Measurements from ENCODE around the gene ARHGAP15.

Gene ARHGAP15

GRCh38 chr2:143121079-143121478, 8.1 kb upstream of the ARHGAP15 start:
- Histone ChIP-seq H3K27ac (ENCODE audit: low read length) (no peak overlapping the region), H3K36me3 (ENCODE audit: control insufficient read depth, insufficient read depth, low read length) (no peaks in the 10 kb centered on the region), H3K9me3 (ENCODE audit: control insufficient read depth, insufficient read depth, low read length) (no peaks in the 10 kb centered on the region), H3K27me3 (ENCODE audit: control insufficient read depth, insufficient read depth, low read length) (no peaks in the 10 kb centered on the region), H3K4me3 (ENCODE audit: low read length) (no peak overlapping the region), H3K4me1 (ENCODE audit: control insufficient read depth, insufficient read depth, low read length) (no peaks in the 10 kb centered on the region)
- DNase-seq (ENCODE audit: low read depth, low spot score), result no peak
- WGBS (ENCODE audit: insufficient coverage, insufficient read length), result no CpG with 5 or more reads among the region's 1 CpG

- no peak for DNase-seq (ENCODE audit: low read depth, low spot score)
- no peaks in the 10 kb centered on the region for H3K36me3 ChIP-seq (ENCODE audit: control insufficient read depth, insufficient read depth, low read length)
- H3K4me3 ChIP-seq (ENCODE audit: low read length), result no peak overlapping the region
- no peaks in the 10 kb centered on the region for H3K27me3 ChIP-seq (ENCODE audit: control insufficient read depth, insufficient read depth, low read length)
- H3K4me1 ChIP-seq (ENCODE audit: control insufficient read depth, insufficient read depth, low read length), result no peaks in the 10 kb centered on the region
- no peaks in the 10 kb centered on the region for H3K9me3 ChIP-seq (ENCODE audit: control insufficient read depth, insufficient read depth, low read length)
- H3K27ac ChIP-seq (ENCODE audit: low read length), result no peak overlapping the region
- no CpG with 5 or more reads among the region's 2 CpGs for WGBS (ENCODE audit: insufficient coverage, insufficient read length)
Measured at GRCh38 chr2:143121957-143122356, 7.3 kb upstream of the ARHGAP15 start.

- Histone ChIP-seq H3K27me3 (ENCODE audit: control insufficient read depth, insufficient read depth, low read length) (no peaks in the 10 kb centered on the region), H3K4me1 (ENCODE audit: control insufficient read depth, insufficient read depth, low read length) (no peaks in the 10 kb centered on the region), H3K27ac (ENCODE audit: low read length) (no peak overlapping the region), H3K36me3 (ENCODE audit: control insufficient read depth, insufficient read depth, low read length) (no peaks in the 10 kb centered on the region), H3K4me3 (ENCODE audit: low read length) (no peak overlapping the region), H3K9me3 (ENCODE audit: control insufficient read depth, insufficient read depth, low read length) (no peaks in the 10 kb centered on the region)
- no CpG with 5 or more reads among the region's 4 CpGs for WGBS (ENCODE audit: insufficient coverage, insufficient read length)
- DNase-seq (ENCODE audit: low read depth, low spot score), result no peak
Measured at GRCh38 chr2:143123911-143124310, 5.3 kb upstream of the ARHGAP15 start.

GRCh38 chr2:143124445-143124844, 4.8 kb upstream of the ARHGAP15 start:
- Histone ChIP-seq H3K36me3 (ENCODE audit: control insufficient read depth, insufficient read depth, low read length) (no peaks in the 10 kb centered on the region), H3K27me3 (ENCODE audit: control insufficient read depth, insufficient read depth, low read length) (no peaks in the 10 kb centered on the region), H3K27ac (ENCODE audit: low read length) (no peak overlapping the region), H3K9me3 (ENCODE audit: control insufficient read depth, insufficient read depth, low read length) (no peaks in the 10 kb centered on the region), H3K4me3 (ENCODE audit: low read length) (no peak overlapping the region), H3K4me1 (ENCODE audit: control insufficient read depth, insufficient read depth, low read length) (no peaks in the 10 kb centered on the region)
- no CpG with 5 or more reads among the region's 2 CpGs for WGBS (ENCODE audit: insufficient coverage, insufficient read length)
- DNase-seq (ENCODE audit: low read depth, low spot score), result no peak

GRCh38 chr2:143125717-143126116, 3.5 kb upstream of the ARHGAP15 start:
- no peaks in the 10 kb centered on the region for H3K36me3 ChIP-seq (ENCODE audit: control insufficient read depth, insufficient read depth, low read length)
- DNase-seq (ENCODE audit: low read depth, low spot score), result no peak
- no peak overlapping the region for H3K4me3 ChIP-seq (ENCODE audit: low read length)
- H3K27ac ChIP-seq (ENCODE audit: low read length), result no peak overlapping the region
- no peaks in the 10 kb centered on the region for H3K27me3 ChIP-seq (ENCODE audit: control insufficient read depth, insufficient read depth, low read length)
- no CpG with 5 or more reads among the region's 2 CpGs for WGBS (ENCODE audit: insufficient coverage, insufficient read length)
- no peaks in the 10 kb centered on the region for H3K4me1 ChIP-seq (ENCODE audit: control insufficient read depth, insufficient read depth, low read length)
- H3K9me3 ChIP-seq (ENCODE audit: control insufficient read depth, insufficient read depth, low read length), result no peaks in the 10 kb centered on the region

- Histone ChIP-seq H3K27me3 (ENCODE audit: control insufficient read depth, insufficient read depth, low read length) (no peaks in the 10 kb centered on the region), H3K9me3 (ENCODE audit: control insufficient read depth, insufficient read depth, low read length) (no peaks in the 10 kb centered on the region), H3K27ac (ENCODE audit: low read length) (no peak overlapping the region), H3K4me1 (ENCODE audit: control insufficient read depth, insufficient read depth, low read length) (no peaks in the 10 kb centered on the region), H3K36me3 (ENCODE audit: control insufficient read depth, insufficient read depth, low read length) (no peaks in the 10 kb centered on the region), H3K4me3 (ENCODE audit: low read length) (no peak overlapping the region)
- no peak for DNase-seq (ENCODE audit: low read depth, low spot score)
- WGBS (ENCODE audit: insufficient coverage, insufficient read length), result no CpG with 5 or more reads among the region's 2 CpGs
Measured at GRCh38 chr2:143132355-143132754, 3.1 kb downstream of the ARHGAP15 start.

- Histone ChIP-seq H3K27ac (ENCODE audit: low read length) (no peak overlapping the region), H3K36me3 (ENCODE audit: control insufficient read depth, insufficient read depth, low read length) (no peaks in the 10 kb centered on the region), H3K9me3 (ENCODE audit: control insufficient read depth, insufficient read depth, low read length) (no peaks in the 10 kb centered on the region), H3K4me1 (ENCODE audit: control insufficient read depth, insufficient read depth, low read length) (no peaks in the 10 kb centered on the region), H3K4me3 (ENCODE audit: low read length) (no peak overlapping the region), H3K27me3 (ENCODE audit: control insufficient read depth, insufficient read depth, low read length) (no peaks in the 10 kb centered on the region)
- DNase-seq (ENCODE audit: low read depth, low spot score), result no peak
- WGBS (ENCODE audit: insufficient coverage, insufficient read length), result 100% methylated on average over 1 of the region's 2 CpGs
Measured at GRCh38 chr2:143133783-143134182, 4.6 kb downstream of the ARHGAP15 start.

GRCh38 chr2:143138292-143138691, 9.1 kb downstream of the ARHGAP15 start:
- H3K36me3 ChIP-seq (ENCODE audit: control insufficient read depth, insufficient read depth, low read length), result no peaks in the 10 kb centered on the region
- no peak overlapping the region for H3K27ac ChIP-seq (ENCODE audit: low read length)
- no peaks in the 10 kb centered on the region for H3K27me3 ChIP-seq (ENCODE audit: control insufficient read depth, insufficient read depth, low read length)
- no peak overlapping the region for H3K4me3 ChIP-seq (ENCODE audit: low read length)
- H3K4me1 ChIP-seq (ENCODE audit: control insufficient read depth, insufficient read depth, low read length), result no peaks in the 10 kb centered on the region
- no peaks in the 10 kb centered on the region for H3K9me3 ChIP-seq (ENCODE audit: control insufficient read depth, insufficient read depth, low read length)
- no CpG with 5 or more reads among the region's 3 CpGs for WGBS (ENCODE audit: insufficient coverage, insufficient read length)
- DNase-seq (ENCODE audit: low read depth, low spot score), result no peak

- no peaks in the 10 kb centered on the region for H3K36me3 ChIP-seq (ENCODE audit: control insufficient read depth, insufficient read depth, low read length)
- no peak overlapping the region for H3K4me3 ChIP-seq (ENCODE audit: low read length)
- H3K4me1 ChIP-seq (ENCODE audit: control insufficient read depth, insufficient read depth, low read length), result no peaks in the 10 kb centered on the region
- no peaks in the 10 kb centered on the region for H3K9me3 ChIP-seq (ENCODE audit: control insufficient read depth, insufficient read depth, low read length)
- no peak for DNase-seq (ENCODE audit: low read depth, low spot score)
- no peak overlapping the region for H3K27ac ChIP-seq (ENCODE audit: low read length)
- H3K27me3 ChIP-seq (ENCODE audit: control insufficient read depth, insufficient read depth, low read length), result no peaks in the 10 kb centered on the region
- no CpG with 5 or more reads among the region's 2 CpGs for WGBS (ENCODE audit: insufficient coverage, insufficient read length)
Measured at GRCh38 chr2:143139835-143140393, 10.7 kb downstream of the ARHGAP15 start.

GRCh38 chr2:143140864-143141661, 11.8 kb downstream of the ARHGAP15 start:
- Histone ChIP-seq H3K4me1 (ENCODE audit: control insufficient read depth, insufficient read depth, low read length) (no peaks in the 10 kb centered on the region), H3K4me3 (ENCODE audit: low read length) (no peak overlapping the region), H3K27me3 (ENCODE audit: control insufficient read depth, insufficient read depth, low read length) (no peaks in the 10 kb centered on the region), H3K36me3 (ENCODE audit: control insufficient read depth, insufficient read depth, low read length) (no peaks in the 10 kb centered on the region), H3K27ac (ENCODE audit: low read length) (no peak overlapping the region), H3K9me3 (ENCODE audit: control insufficient read depth, insufficient read depth, low read length) (no peaks in the 10 kb centered on the region)
- no peak for DNase-seq (ENCODE audit: low read depth, low spot score)
- WGBS (ENCODE audit: insufficient coverage, insufficient read length), result no CpG with 5 or more reads among the region's 1 CpG

- no CpG with 5 or more reads among the region's 2 CpGs for WGBS (ENCODE audit: insufficient coverage, insufficient read length)
- Histone ChIP-seq H3K36me3 (ENCODE audit: control insufficient read depth, insufficient read depth, low read length) (no peaks in the 10 kb centered on the region), H3K27ac (ENCODE audit: low read length) (no peak overlapping the region), H3K4me3 (ENCODE audit: low read length) (no peak overlapping the region), H3K4me1 (ENCODE audit: control insufficient read depth, insufficient read depth, low read length) (no peaks in the 10 kb centered on the region), H3K9me3 (ENCODE audit: control insufficient read depth, insufficient read depth, low read length) (no peaks in the 10 kb centered on the region), H3K27me3 (ENCODE audit: control insufficient read depth, insufficient read depth, low read length) (no peaks in the 10 kb centered on the region)
- no peak for DNase-seq (ENCODE audit: low read depth, low spot score)
Measured at GRCh38 chr2:143142598-143142997, 13.4 kb downstream of the ARHGAP15 start.

All from iPS DF 6.9 (cell line).